ENCODE results near the gene LRPPRC. TPM values are rescaled to one million over a fixed set of nuclear protein-coding genes. Genes with fewer than 3 reads are reported as not detected.

The LRPPRC gene
- total RNA-seq, 6 experiments from 2014 or later = 57.6 to 77.6 (median 65.7) TPM

GRCh38 chr2:43851011-43851980 lies 144.5 kb downstream of the LRPPRC start:
- DNase-seq = no peak
- no peak overlapping the region for H3K27ac Mint-ChIP-seq
- H3K4me3 Mint-ChIP-seq = no peak overlapping the region
- peaks cover 51% of the 10 kb centered on the region for H3K27me3 Mint-ChIP-seq (ENCODE audit: insufficient read depth)
- no peaks in the 10 kb centered on the region for H3K4me1 Mint-ChIP-seq (ENCODE audit: low read depth)
- TF ChIP-seq CTCF (IDR thresholded peaks at IDR 0.05) = no peak
- H3K36me3 Mint-ChIP-seq (ENCODE audit: low read depth) = no peaks in the 10 kb centered on the region
- H3K9me3 Mint-ChIP-seq = no peaks in the 10 kb centered on the region

- H3K4me3 Mint-ChIP-seq = no peak overlapping the region
- H3K27ac Mint-ChIP-seq = no peak overlapping the region
- TF ChIP-seq CTCF (IDR thresholded peaks at IDR 0.05) = no peak
- no peaks in the 10 kb centered on the region for H3K4me1 Mint-ChIP-seq (ENCODE audit: low read depth)
- no peaks in the 10 kb centered on the region for H3K9me3 Mint-ChIP-seq
- DNase-seq = peak; percentile 13
- H3K27me3 Mint-ChIP-seq (ENCODE audit: insufficient read depth) = peaks cover 42% of the 10 kb centered on the region
- no peaks in the 10 kb centered on the region for H3K36me3 Mint-ChIP-seq (ENCODE audit: low read depth)
Observed at GRCh38 chr2:43848214-43848613, 147.6 kb downstream of the LRPPRC start.

- no peak for DNase-seq
- Mint-ChIP-seq H3K4me1 (ENCODE audit: low read depth) (no peaks in the 10 kb centered on the region), H3K36me3 (ENCODE audit: low read depth) (no peaks in the 10 kb centered on the region), H3K9me3 (no peaks in the 10 kb centered on the region), H3K27me3 (ENCODE audit: insufficient read depth) (peaks cover 30% of the 10 kb centered on the region), H3K27ac (no peak overlapping the region), H3K4me3 (no peak overlapping the region)
- no peak for TF ChIP-seq CTCF (IDR thresholded peaks at IDR 0.05)
Observed at GRCh38 chr2:43846140-43846793, 149.5 kb downstream of the LRPPRC start.

- Mint-ChIP-seq H3K4me1 (ENCODE audit: low read depth) (no peaks in the 10 kb centered on the region), H3K9me3 (no peaks in the 10 kb centered on the region), H3K36me3 (ENCODE audit: low read depth) (no peaks in the 10 kb centered on the region), H3K4me3 (no peak overlapping the region), H3K27ac (no peak overlapping the region), H3K27me3 (ENCODE audit: insufficient read depth) (peaks cover 34% of the 10 kb centered on the region)
- TF ChIP-seq CTCF (IDR thresholded peaks at IDR 0.05) = no peak
- no peak for DNase-seq
Observed at GRCh38 chr2:43845181-43845580, 150.6 kb downstream of the LRPPRC start.

GRCh38 chr2:43842866-43843226 lies 152.9 kb downstream of the LRPPRC start:
- H3K4me3 Mint-ChIP-seq = no peak overlapping the region
- H3K4me1 Mint-ChIP-seq (ENCODE audit: low read depth) = no peaks in the 10 kb centered on the region
- H3K36me3 Mint-ChIP-seq (ENCODE audit: low read depth) = no peaks in the 10 kb centered on the region
- TF ChIP-seq CTCF (IDR thresholded peaks at IDR 0.05) = no peak
- H3K9me3 Mint-ChIP-seq = no peaks in the 10 kb centered on the region
- DNase-seq = no peak
- H3K27me3 Mint-ChIP-seq (ENCODE audit: insufficient read depth) = peaks cover 20% of the 10 kb centered on the region
- no peak overlapping the region for H3K27ac Mint-ChIP-seq
